HepG2 (cell line): ENCODE data around the gene SHANK3. TPM values are rescaled to one million over a fixed set of nuclear protein-coding genes. Genes with fewer than 3 reads are reported as not detected.
A peak's percentile ranks its signal among the peaks of the same experiment; 100 is the strongest.

Experiments used
- CCDC6 ChIP-seq: sonication (generic); formaldehyde crosslinking; IDR thresholded peaks from 2 replicates; pipeline ENCODE4 v1.8.1; 2022; ENCODE audit warnings: mild to moderate bottlenecking, missing genetic modification reagents, moderate library complexity
- E2F1 ChIP-seq: sonication (generic); formaldehyde crosslinking; IDR thresholded peaks from 2 replicates; pipeline ENCODE4 v1.5.0; 2020; ENCODE audit warnings: missing genetic modification reagents
- FOXP1 ChIP-seq, 2 experiments: fragments of 450-650 bp in 1 of 2; IDR thresholded peaks; 2 replicates each; pipeline ENCODE4 v1.6.1; 2017 to 2018; ENCODE audit warnings: antibody characterized with exemption in 1 of 2
- HDAC6 ChIP-seq: fragments of 200-600 bp; sonication (generic); IDR thresholded peaks from 2 replicates; pipeline ENCODE4 v1.7.0; 2017; ENCODE audit warnings: mild to moderate bottlenecking, antibody characterized with exemption, low read length, low read depth
- HINFP ChIP-seq: sonication (generic); formaldehyde crosslinking; IDR thresholded peaks from 2 replicates; pipeline ENCODE4 v1.4.0; 2020; ENCODE audit warnings: low read depth, mild to moderate bottlenecking, missing genetic modification reagents
- HNRNPK ChIP-seq: fragments of 200-400 bp; formaldehyde crosslinking; IDR thresholded peaks from 2 replicates; pipeline ENCODE4 v1.6.1; 2018; ENCODE audit warnings: low read length, low read depth, moderate library complexity, mild to moderate bottlenecking; ENCODE audit not compliant: poor library complexity, severe bottlenecking
- JARID2 ChIP-seq: sonication (generic); formaldehyde crosslinking; IDR thresholded peaks from 2 replicates; pipeline ENCODE4 v1.8.1; 2023; ENCODE audit warnings: missing genetic modification reagents, inconsistent platforms; ENCODE audit not compliant: insufficient replicate concordance
- KAT2B ChIP-seq: fragments of 150-350 bp; IDR thresholded peaks from 2 replicates; pipeline ENCODE4 v1.6.1; 2014; ENCODE audit warnings: low read depth, low read length, borderline replicate concordance
- KLF16 ChIP-seq, 2 experiments: sonication (generic) in 1 of 2; formaldehyde crosslinking in 1 of 2; IDR thresholded peaks; 2 replicates each; pipeline versions ENCODE4 v1.6.1 to v1.8.0; 2016 to 2023; ENCODE audit warnings: missing genetic modification reagents in 2 of 2, missing compliant biosample characterization in 1 of 2
- NR2C2 ChIP-seq: sonication (generic); formaldehyde crosslinking; IDR thresholded peaks from 2 replicates; pipeline ENCODE4 v1.4.0; 2020; ENCODE audit warnings: missing genetic modification reagents, mild to moderate bottlenecking, moderate library complexity, borderline replicate concordance
- PAF1 ChIP-seq: IDR thresholded peaks from 2 replicates; pipeline ENCODE4 v1.6.1; 2016; ENCODE audit warnings: missing genetic modification reagents, missing compliant biosample characterization
- PCBP1 ChIP-seq: fragments of 200-400 bp; formaldehyde crosslinking; IDR thresholded peaks from 2 replicates; pipeline ENCODE4 v1.6.1; 2017; ENCODE audit warnings: mild to moderate bottlenecking, low read depth, low read length, borderline replicate concordance
- SALL1 ChIP-seq: sonication (generic); formaldehyde crosslinking; IDR thresholded peaks from 2 replicates; pipeline ENCODE4 v1.8.0; 2022; ENCODE audit warnings: mild to moderate bottlenecking, missing genetic modification reagents
- TARDBP ChIP-seq: sonication (generic); formaldehyde crosslinking; IDR thresholded peaks from 2 replicates; pipeline ENCODE4 v1.8.0; 2022; ENCODE audit warnings: mild to moderate bottlenecking, missing genetic modification reagents
- TFDP2 ChIP-seq: sonication (generic); formaldehyde crosslinking; IDR thresholded peaks from 2 replicates; pipeline ENCODE4 v1.4.0; 2020; ENCODE audit warnings: missing genetic modification reagents
- THAP11 ChIP-seq: IDR thresholded peaks from 2 replicates; pipeline ENCODE4 v1.6.1; 2016; ENCODE audit warnings: missing biosample characterization, missing genetic modification reagents
- ZFP62 ChIP-seq: sonication (generic); formaldehyde crosslinking; IDR thresholded peaks from 2 replicates; pipeline ENCODE4 v1.4.0; 2020; ENCODE audit warnings: missing genetic modification reagents
- ZNF17 ChIP-seq: sonication (generic); formaldehyde crosslinking; IDR thresholded peaks from 2 replicates; pipeline ENCODE4 v1.5.0; 2020; ENCODE audit warnings: mild to moderate bottlenecking, missing genetic modification reagents
- ZNF558 ChIP-seq: sonication (generic); formaldehyde crosslinking; IDR thresholded peaks from 2 replicates; pipeline ENCODE4 v1.9.0; 2022; ENCODE audit warnings: mild to moderate bottlenecking, missing genetic modification reagents, borderline replicate concordance
- ZNF710 ChIP-seq: sonication (generic); formaldehyde crosslinking; IDR thresholded peaks from 2 replicates; pipeline ENCODE4 v1.5.0; 2020; ENCODE audit warnings: mild to moderate bottlenecking, missing genetic modification reagents, borderline replicate concordance
- ZNF720 ChIP-seq: sonication (generic); formaldehyde crosslinking; IDR thresholded peaks from 2 replicates; pipeline ENCODE4 v1.4.0; 2020; ENCODE audit warnings: missing genetic modification reagents
- polyA plus RNA-seq, 8 experiments: library from polyadenylated mRNA; depleted of rRNA in 3 of 8; stranded (reverse) in 7 of 8; unstranded in 1 of 8; fragments of >200 nt; fragmentation: Illumina TruSeq in 4 of 8; extraction: Trizol in 4 of 8; gene quantifications; 2 replicates each; pipeline versions ENCODE4 v1.2.1 to v1.2.3, GENCODE V29; 2011 to 2016; ENCODE audit warnings: low read depth in 4 of 8, missing spikeins in 1 of 8, mixed read lengths in 1 of 8; ENCODE audit not compliant: insufficient read depth in 1 of 8
- total RNA-seq, 5 experiments: library from RNA; depleted of rRNA; stranded (reverse); fragments of >200 nt; fragmentation: Illumina TruSeq; extraction: Trizol; gene quantifications; 2 replicates each; pipeline ENCODE4 v1.2.3, GENCODE V29; 2016; ENCODE audit warnings: low read depth in 1 of 5
- TF ChIP-seq, protein P1 (sequence below): sonication (generic); formaldehyde crosslinking; IDR thresholded peaks from 2 replicates; pipeline ENCODE4 v1.8.0; 2022; ENCODE audit warnings: mild to moderate bottlenecking, missing genetic modification reagents; ENCODE audit not compliant: insufficient replicate concordance

SHANK3 gene
- total and polyA plus RNA-seq, 2 of the 13 experiments (the other 11 are each of a cell fraction or from before 2014, with no cell fraction given) = 2.9 to 4.6 TPM

DNA sequence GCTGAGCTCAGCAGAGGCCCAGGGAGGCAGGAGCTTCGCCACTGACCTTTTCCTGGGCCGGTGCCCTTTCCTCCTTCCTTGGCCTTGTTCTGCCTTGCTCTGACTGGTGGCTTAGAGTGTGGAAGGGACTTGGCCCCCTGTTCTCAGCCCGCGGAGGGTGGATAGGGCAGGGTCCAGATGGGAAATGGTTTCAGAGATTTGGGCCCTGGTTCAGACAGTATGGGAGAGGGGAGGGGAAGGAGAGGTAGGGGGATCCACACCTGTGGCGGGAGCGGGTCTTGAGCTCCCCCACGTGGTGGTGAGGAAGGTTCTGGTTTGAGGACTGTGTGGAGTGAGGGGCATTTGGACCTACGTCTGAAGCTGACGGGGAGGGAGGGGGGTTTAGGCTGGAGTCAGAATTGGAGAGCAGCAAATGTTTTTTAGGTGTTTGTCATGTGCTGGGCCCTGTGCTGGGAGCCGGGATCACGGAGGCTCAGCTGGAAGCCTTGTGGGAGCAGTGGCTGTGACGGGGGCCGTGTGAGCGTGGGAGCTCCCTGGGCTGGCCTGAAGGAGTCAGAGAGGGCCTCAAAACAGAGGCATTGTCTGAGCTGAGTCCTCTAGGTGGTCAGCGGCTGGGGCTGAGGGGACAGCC lies 27.2 kb downstream of the SHANK3 start (continued):
- TF ChIP-seq, protein P1, sequence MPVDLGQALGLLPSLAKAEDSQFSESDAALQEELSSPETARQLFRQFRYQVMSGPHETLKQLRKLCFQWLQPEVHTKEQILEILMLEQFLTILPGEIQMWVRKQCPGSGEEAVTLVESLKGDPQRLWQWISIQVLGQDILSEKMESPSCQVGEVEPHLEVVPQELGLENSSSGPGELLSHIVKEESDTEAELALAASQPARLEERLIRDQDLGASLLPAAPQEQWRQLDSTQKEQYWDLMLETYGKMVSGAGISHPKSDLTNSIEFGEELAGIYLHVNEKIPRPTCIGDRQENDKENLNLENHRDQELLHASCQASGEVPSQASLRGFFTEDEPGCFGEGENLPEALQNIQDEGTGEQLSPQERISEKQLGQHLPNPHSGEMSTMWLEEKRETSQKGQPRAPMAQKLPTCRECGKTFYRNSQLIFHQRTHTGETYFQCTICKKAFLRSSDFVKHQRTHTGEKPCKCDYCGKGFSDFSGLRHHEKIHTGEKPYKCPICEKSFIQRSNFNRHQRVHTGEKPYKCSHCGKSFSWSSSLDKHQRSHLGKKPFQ (CRISPR knock-in tag) = no peak
- no peak for TF ChIP-seq HDAC6
- TF ChIP-seq ZFP62 = no peak
- no peak for TF ChIP-seq FOXP1 (IDR thresholded peaks at IDR 0.05)
- TF ChIP-seq FOXP1 (CRISPR knock-in tag; IDR thresholded peaks at IDR 0.05) = no peak
- peak; percentile 68; the same call in 1 of the 2 replicates for TF ChIP-seq PCBP1
- no peak for TF ChIP-seq SALL1 (CRISPR knock-in tag)
- no peak for TF ChIP-seq ZNF17 (CRISPR knock-in tag)
- TF ChIP-seq HNRNPK = no peak
- TF ChIP-seq CCDC6 (CRISPR knock-in tag) = peak; percentile 60; the same call in 1 of the 2 replicates
- no peak for TF ChIP-seq E2F1 (CRISPR knock-in tag)
- no peak for TF ChIP-seq PAF1 (CRISPR knock-in tag)
- peak; percentile 61; the same call in 1 of the 2 replicates for TF ChIP-seq TARDBP (CRISPR knock-in tag)
- TF ChIP-seq ZNF720 (CRISPR knock-in tag) = no peak; the same call in 1 of the 2 replicates
- no peak for TF ChIP-seq JARID2 (CRISPR knock-in tag)
- TF ChIP-seq ZNF710 (CRISPR knock-in tag) = no peak
- TF ChIP-seq NR2C2 (CRISPR knock-in tag) = no peak
- no peak for TF ChIP-seq HINFP
- TF ChIP-seq TFDP2 (CRISPR knock-in tag) = no peak; the same call in 1 of the 2 replicates
- no peak for TF ChIP-seq KAT2B
- no peak for TF ChIP-seq ZNF558
- TF ChIP-seq THAP11 (CRISPR knock-in tag) = no peak
- TF ChIP-seq KLF16 (CRISPR knock-in tag; IDR thresholded peaks at IDR 0.05) = 0 out of 4 replicates have a peak, but pooled peaks of 1 of the 2 experiments have one; percentile 4
